ENCODE measurements around the gene PLOD3. TPM values are rescaled to one million over a fixed set of nuclear protein-coding genes. Genes with fewer than 3 reads are reported as not detected.

Gene PLOD3
- total RNA-seq, 1 experiment from 2014 or later: 83.7 TPM

DNA sequence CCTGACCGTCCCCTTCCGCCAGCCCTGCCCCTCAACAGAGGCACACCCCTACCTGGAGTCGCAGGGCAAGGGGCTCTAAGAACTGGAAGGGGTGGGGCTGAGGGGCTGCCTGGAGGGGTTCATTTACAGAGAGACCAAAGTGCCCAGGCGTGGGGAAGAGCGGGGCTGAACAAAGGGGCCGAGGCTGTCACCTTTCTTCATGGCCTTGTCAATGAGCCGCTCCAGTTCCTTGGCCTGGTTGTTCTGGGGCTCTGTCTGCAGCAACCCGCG is 22.5 kb upstream of the PLOD3 start:
- ChIA-PET POLR2A (no interaction called here), RAD21 (ENCODE audit: low non-redundant PET in 1 of 2, low total read pairs in 2 of 2, uncharacterized antibody in 2 of 2, unreplicated experiment in 2 of 2) (no interaction called here), CTCF (no interaction called here)
- peaks cover 27% of the 10 kb centered on the region for H3K79me2 ChIP-seq (ENCODE audit: insufficient read depth, low read length)
- H3K4me3 ChIP-seq (replicated peaks in 1 of 2; ENCODE audit: low read depth in 1 of 2, low read length in 2 of 2): no peak overlapping the region
- intact Hi-C loops (cut with micrococcal nuclease): no loop called here
- no TSS peak for BruUV-seq (replicated peaks)
- no peak for ATAC-seq
- H3K27me3 ChIP-seq (ENCODE audit: insufficient read depth, low read length): no peaks in the 10 kb centered on the region
- no peak overlapping the region for H3K4me2 ChIP-seq (ENCODE audit: low read length)
- no peaks in the 10 kb centered on the region for H3K9me3 ChIP-seq (ENCODE audit: control insufficient read depth in 1 of 2, insufficient read depth in 1 of 2, low read depth in 1 of 2, low read length in 2 of 2)
- H3K27ac ChIP-seq (ENCODE audit: low read depth, low read length): no peak overlapping the region
- no peaks in the 10 kb centered on the region for H4K20me1 ChIP-seq (ENCODE audit: insufficient read depth)
- H2AFZ ChIP-seq (ENCODE audit: low read depth, low read length, poor library complexity, severe bottlenecking): no peak overlapping the region
- no peak for TF ChIP-seq TCF7L2 (IDR thresholded peaks at IDR 0.05; ENCODE audit: borderline replicate concordance, extremely low read depth, insufficient read depth, insufficient read length)
- TF ChIP-seq, protein P1, sequence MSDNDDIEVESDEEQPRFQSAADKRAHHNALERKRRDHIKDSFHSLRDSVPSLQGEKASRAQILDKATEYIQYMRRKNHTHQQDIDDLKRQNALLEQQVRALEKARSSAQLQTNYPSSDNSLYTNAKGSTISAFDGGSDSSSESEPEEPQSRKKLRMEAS (IDR thresholded peaks at IDR 0.05): no peak
- no peak for TF ChIP-seq ZFX (IDR thresholded peaks at IDR 0.05)
- no peak for TF ChIP-seq EZH2 (IDR thresholded peaks at IDR 0.05)
- TF ChIP-seq, protein P2, sequence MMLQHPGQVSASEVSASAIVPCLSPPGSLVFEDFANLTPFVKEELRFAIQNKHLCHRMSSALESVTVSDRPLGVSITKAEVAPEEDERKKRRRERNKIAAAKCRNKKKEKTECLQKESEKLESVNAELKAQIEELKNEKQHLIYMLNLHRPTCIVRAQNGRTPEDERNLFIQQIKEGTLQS (IDR thresholded peaks at IDR 0.05): no peak
- TF ChIP-seq, protein P3, sequence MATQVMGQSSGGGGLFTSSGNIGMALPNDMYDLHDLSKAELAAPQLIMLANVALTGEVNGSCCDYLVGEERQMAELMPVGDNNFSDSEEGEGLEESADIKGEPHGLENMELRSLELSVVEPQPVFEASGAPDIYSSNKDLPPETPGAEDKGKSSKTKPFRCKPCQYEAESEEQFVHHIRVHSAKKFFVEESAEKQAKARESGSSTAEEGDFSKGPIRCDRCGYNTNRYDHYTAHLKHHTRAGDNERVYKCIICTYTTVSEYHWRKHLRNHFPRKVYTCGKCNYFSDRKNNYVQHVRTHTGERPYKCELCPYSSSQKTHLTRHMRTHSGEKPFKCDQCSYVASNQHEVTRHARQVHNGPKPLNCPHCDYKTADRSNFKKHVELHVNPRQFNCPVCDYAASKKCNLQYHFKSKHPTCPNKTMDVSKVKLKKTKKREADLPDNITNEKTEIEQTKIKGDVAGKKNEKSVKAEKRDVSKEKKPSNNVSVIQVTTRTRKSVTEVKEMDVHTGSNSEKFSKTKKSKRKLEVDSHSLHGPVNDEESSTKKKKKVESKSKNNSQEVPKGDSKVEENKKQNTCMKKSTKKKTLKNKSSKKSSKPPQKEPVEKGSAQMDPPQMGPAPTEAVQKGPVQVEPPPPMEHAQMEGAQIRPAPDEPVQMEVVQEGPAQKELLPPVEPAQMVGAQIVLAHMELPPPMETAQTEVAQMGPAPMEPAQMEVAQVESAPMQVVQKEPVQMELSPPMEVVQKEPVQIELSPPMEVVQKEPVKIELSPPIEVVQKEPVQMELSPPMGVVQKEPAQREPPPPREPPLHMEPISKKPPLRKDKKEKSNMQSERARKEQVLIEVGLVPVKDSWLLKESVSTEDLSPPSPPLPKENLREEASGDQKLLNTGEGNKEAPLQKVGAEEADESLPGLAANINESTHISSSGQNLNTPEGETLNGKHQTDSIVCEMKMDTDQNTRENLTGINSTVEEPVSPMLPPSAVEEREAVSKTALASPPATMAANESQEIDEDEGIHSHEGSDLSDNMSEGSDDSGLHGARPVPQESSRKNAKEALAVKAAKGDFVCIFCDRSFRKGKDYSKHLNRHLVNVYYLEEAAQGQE (IDR thresholded peaks at IDR 0.05; ENCODE audit: low read depth): no peak
- TF ChIP-seq ZNF274 (IDR thresholded peaks at IDR 0.05; ENCODE audit: low read depth, low read length): no peak
- DNase-seq (ENCODE audit: low read depth, low spot score): no peak
- peaks cover 7 to 12% of the 10 kb centered on the region in 2 experiments for H3K4me1 ChIP-seq (ENCODE audit: control insufficient read depth in 1 of 2, insufficient read depth in 2 of 2, low read length in 2 of 2)
- peaks cover 5 to 9% of the 10 kb centered on the region in 2 experiments; a peak in 1 of 4 replicates for H3K36me3 ChIP-seq (ENCODE audit: control insufficient read depth in 1 of 2, insufficient read depth in 2 of 2, low read length in 2 of 2)
- H3K9me2 ChIP-seq (ENCODE audit: insufficient read depth): no peaks in the 10 kb centered on the region
- no peak overlapping the region for H3K9ac ChIP-seq (ENCODE audit: low read length)

Measured in HCT116 (cell line).